GM18868 (cell line): ENCODE data around the gene RFX6.

Source experiments
- ATAC-seq: cut with Tn5 transposase; IDR thresholded peaks from one replicate; pipeline ENCODE4 v1.9.1; 2021; ENCODE audit warnings: mild to moderate bottlenecking, moderate library complexity; ENCODE audit not compliant: unreplicated experiment

RFX6 gene

DNA sequence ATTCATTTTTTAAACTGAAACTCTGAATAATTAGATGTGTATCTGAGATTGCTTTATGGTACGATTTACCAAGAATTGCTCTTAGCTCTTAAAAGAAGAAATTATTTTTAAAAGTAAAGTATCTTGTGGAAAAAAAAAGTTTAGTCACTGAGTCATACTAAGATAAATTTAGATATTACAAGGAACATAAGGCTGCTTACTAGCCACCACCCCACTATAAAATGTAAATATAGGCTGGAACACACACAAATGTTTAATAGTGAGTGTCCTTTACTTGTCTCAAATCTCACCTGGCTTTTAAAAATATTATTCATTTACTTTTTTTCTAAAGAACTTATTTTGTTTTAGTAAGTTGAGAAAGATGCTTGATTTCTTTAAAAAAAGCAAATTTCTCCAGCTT lies 17.6 kb downstream of the RFX6 start:
- ATAC-seq, result no peak

DNA sequence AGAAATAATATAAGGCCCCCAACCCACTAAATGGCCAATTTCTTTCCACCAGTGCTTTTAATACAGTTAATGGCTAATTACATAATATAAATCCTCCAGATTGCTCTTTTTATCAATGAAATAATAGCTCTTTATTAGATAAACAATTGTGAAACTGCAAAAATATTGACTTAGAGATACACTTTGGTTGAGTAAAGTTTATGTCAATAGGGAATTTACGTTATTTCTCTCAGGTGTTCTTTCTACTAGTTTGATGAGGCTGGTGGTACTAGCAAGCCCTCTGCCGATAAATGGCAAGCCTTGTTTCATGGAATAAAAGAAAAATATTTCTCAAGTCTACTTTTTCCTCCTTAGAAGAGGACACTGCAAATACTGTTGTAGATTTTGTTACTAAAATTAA lies 18.9 kb downstream of the RFX6 start:
- ATAC-seq, result no peak

DNA sequence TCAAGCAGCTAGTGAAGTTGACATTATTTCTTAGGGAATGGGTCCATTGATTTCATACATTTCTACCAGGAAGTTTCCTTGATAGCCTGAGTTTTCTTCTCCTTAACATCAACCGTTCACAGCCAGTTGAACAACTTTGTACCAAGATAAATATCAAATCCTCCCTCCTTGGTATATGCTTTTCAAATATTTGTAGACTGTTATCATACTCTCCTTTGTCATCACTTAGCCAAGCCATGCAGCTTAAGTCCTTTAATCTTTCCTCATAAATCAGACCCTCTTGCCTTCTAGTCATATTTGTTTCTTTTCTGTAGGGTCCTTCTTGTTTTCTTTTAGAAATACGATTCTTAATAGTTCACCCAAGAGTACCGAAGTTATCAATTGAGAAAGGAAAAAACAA lies 25.6 kb downstream of the RFX6 start:
- no peak for ATAC-seq

DNA sequence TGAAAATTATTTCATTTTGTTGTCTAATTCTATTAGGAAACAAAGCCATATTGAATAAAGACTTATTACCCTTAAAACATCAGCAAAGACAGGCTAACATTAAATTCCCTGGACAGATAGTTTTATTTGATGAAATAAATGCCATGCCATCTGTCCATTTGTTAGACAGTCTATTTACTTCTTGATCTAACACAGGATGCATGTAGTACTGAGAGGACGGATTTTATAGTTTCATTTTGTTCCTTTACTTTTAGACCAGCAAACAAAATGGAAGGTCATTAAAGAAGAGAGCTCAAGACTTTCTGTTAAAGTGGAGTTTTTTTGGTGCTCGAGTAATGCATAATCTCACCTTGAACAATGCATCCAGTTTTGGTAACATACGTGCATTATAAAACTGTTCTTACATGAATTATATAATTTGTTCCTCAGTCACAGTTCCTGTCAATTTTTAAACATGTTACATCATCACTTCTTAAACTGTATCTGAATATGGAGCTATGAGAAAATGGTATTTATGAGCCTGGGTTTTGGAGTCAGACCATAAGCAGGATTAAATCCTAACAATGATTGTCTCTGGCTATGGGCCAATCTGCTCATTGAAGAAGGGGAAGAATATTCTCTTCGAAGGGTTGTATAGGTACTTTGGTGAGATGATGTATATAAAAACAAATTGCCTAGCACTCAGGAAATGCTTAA lies 46.0 kb downstream of the RFX6 start:
- no peak for ATAC-seq

DNA sequence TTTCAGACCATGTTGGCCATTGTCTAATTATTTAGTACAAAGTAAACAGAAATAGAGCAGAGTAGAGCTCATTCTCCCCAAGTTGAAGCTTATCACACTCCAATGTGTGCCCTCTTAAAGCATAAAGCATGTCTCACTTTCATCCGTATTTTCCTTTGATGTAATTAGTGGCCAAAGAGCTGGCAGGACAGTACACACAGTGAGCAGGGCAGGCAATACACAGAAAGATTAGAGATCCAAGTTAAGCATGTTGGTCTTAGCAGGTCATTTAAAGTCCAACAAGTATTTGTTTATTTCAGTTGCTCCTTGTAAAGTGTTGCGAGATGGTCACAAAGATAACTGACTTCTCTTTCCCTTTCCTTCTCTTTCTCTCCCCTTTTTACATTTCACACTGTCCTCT lies 47.2 kb downstream of the RFX6 start:
- no peak for ATAC-seq

GRCh38 chr6:116925088-116925794 lies 48.2 kb downstream of the RFX6 start:
- ATAC-seq, result no peak

- no peak for ATAC-seq
These were observed 51.6 kb downstream of the RFX6 start for GRCh38 chr6:116928677-116929076.

- no peak for ATAC-seq
These were observed 52.8 kb downstream of the RFX6 start for GRCh38 chr6:116929825-116930224.

DNA sequence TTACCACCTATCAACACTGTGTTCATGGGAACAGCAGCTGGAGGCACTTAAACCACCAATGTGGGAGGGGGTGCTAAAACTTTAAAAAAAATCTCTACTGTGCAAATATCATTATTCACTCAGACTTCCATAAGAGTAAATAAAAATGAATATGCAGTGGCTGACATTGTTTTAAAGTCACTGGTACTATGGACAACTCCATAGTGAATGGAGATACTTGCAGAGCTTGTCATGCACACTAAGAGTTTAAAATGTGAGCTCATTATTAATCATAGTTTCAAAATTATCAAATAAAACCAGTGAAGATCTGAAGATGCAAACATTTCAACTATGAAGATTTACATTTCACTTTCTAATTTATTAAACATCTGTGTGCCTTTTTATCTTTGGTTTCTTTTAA lies 54.4 kb downstream of the RFX6 start:
- no peak for ATAC-seq

GRCh38 chr6:116932496-116932895 lies 55.5 kb downstream of the RFX6 start:
- no peak for ATAC-seq

- no peak for ATAC-seq
These were observed 56.4 kb downstream of the RFX6 start for GRCh38 chr6:116933485-116933884.

DNA sequence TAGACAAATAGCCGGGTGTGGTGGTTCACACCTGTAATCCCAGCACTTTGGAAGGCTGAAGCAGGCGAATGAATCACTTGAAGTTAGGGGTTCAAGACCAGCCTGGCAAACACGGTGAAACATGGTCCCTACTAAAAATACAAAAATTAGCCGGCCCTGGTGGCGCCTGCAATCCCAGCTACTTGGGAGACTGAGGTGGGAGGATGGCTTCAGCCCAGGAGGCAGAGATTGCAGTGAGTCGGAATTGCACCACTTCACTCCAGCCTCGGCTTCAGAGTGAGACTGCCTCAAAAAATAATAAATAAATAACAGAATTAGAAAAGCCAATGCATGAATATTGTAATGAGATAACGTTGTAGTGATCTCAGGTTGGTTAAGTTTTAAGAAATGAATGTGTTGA lies 61.3 kb downstream of the RFX6 start:
- ATAC-seq, result no peak

GRCh38 chr6:116941727-116942126 lies 64.7 kb downstream of the RFX6 start:
- no peak for ATAC-seq

DNA sequence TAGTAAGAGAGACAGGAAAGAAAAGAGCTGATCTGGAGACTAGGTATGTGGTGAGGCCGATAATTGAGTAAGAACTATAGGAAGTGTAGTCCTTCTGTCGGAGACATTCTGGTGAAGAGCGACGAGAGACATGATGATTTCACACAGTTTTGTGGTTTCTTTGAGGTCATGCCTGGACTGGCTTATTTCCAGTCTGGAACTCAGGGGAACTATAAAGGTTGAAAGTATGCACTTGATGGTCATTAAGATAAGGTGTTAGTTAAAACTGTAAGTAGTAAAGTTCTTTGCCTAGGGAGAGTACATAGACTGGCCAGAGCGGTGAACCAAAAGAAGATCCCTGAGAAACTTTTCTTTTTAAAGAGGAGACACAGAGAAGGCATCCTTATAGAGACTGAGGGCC lies 68.8 kb downstream of the RFX6 start:
- ATAC-seq, result no peak

DNA sequence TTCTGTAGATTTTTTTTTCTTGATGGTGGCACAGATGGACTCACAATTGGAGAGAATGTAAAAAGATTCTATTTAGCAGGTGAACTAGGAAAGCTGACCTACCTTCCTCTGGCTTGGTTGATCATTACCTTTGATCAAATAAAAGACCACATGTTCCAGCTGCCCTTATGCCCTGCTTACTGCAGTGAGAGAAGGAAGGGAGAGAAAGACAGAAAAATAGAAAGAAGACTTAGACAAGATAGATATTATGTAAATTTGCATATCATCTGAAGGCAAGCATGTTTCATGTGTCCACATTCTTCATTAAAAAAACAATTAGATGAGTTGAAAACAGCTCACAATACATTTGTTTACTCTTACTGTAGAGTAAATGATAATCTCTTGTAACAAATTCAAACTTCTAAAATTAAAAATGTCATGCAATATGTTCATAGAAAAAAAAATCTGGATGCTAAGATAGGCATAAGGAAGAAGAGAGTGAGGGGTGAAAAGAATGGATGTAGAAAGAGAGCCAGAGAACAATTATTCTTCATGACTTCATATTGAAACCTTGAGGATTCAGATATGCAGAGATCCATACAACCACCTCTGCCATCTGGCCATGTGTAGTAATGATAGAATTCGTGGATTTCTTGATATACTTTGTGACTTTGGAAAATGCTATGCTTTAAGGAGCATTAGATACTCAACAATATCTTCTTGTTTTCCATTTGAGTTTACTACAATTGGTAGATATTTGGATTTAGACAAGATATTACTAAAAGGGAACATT lies 71.7 kb downstream of the RFX6 start:
- ATAC-seq, result no peak

DNA sequence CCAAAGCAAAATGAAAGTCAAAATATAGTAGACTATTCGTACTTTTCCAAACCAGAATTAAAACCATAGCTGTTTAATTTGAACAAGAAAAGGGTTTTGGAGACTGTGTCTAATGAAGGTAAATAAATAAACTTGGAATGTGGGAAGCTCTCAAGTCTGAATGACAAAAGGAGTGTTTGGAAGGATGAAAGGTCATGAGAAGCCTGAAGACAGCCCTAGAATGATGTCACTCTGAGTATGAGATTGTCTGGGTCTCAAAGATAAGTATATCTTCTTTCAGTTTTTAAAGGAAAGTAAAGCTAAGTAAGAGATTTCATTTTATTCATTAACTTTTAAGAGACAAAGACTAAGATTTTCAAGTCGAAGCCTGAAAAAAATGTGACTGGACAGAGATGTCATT lies 72.9 kb downstream of the RFX6 start:
- ATAC-seq, result no peak

- ATAC-seq, result no peak
These were observed 77.3 kb downstream of the RFX6 start for GRCh38 chr6:116954335-116954734.

GRCh38 chr6:116954938-116955337 lies 77.9 kb downstream of the RFX6 start:
- ATAC-seq, result no peak

GRCh38 chr6:116955773-116956172 lies 78.7 kb downstream of the RFX6 start:
- no peak for ATAC-seq

GRCh38 chr6:116963972-116964371 lies 86.9 kb downstream of the RFX6 start:
- ATAC-seq, result no peak

GRCh38 chr6:116966675-116967576 lies 89.9 kb downstream of the RFX6 start:
- no peak for ATAC-seq
